Esophagus squamous epithelium (tissue), 4 donors: ENCODE measurements around the gene RBFOX2.

ENCODE experiments used
- CTCF ChIP-seq, 6 experiments: fragments of 450-650 bp in 4 of 6; fragments of 200-600 bp in 2 of 6; sonication (generic) in 2 of 6; IDR thresholded peaks; one replicate each; pipeline ENCODE4 v1.5.1; 2016 to 2019; ENCODE audit warnings: antibody characterized with exemption in 6 of 6, mild to moderate bottlenecking in 4 of 6, moderate library complexity in 4 of 6
- POLR2A ChIP-seq, 4 donors: fragments of 450-650 bp; IDR thresholded peaks; one replicate each; pipeline ENCODE4 v1.6.1; 2017; ENCODE audit warnings: antibody characterized with exemption in 4 of 4, mild to moderate bottlenecking in 4 of 4, moderate library complexity in 3 of 4

GRCh38 chr22:35910926-35911325 is 117.7 kb downstream of the RBFOX2 start:
- TF ChIP-seq CTCF (IDR thresholded peaks at IDR 0.05) = no peak
- no peak for TF ChIP-seq POLR2A (IDR thresholded peaks at IDR 0.05)
